Gastroesophageal sphincter (tissue), 3 donors: ENCODE data around the gene GLRX2.

Experiments
- CTCF ChIP-seq, 4 experiments: fragments of 200-600 bp in 2 of 4; fragments of 450-650 bp in 2 of 4; sonication (generic) in 1 of 4; IDR thresholded peaks; one replicate each; pipeline ENCODE4 v1.5.1; 2017 to 2019; ENCODE audit warnings: antibody characterized with exemption in 4 of 4, mild to moderate bottlenecking in 2 of 4, moderate library complexity in 2 of 4
- POLR2A ChIP-seq, 2 donors: fragments of 450-650 bp; IDR thresholded peaks; one replicate each; pipeline ENCODE4 v1.6.1; 2017; ENCODE audit warnings: antibody characterized with exemption in 2 of 2, mild to moderate bottlenecking in 2 of 2, moderate library complexity in 1 of 2
- POLR2AphosphoS5 ChIP-seq: sonication (generic); formaldehyde crosslinking; IDR thresholded peaks from one replicate; pipeline ENCODE4 v1.6.1; 2017; ENCODE audit warnings: antibody characterized with exemption

GRCh38 chr1:193070942-193071341, 34.3 kb downstream of the GLRX2 start:
- TF ChIP-seq CTCF (IDR thresholded peaks at IDR 0.05) (no peak), POLR2AphosphoS5 (no peak), POLR2A (IDR thresholded peaks at IDR 0.05) (no peak)
